K562 (cell line): Measurements from ENCODE around the gene IRS1.
A peak's percentile ranks its signal among the peaks of the same experiment; 100 is the strongest.

Experiments
- EP300 ChIP-seq: IDR thresholded peaks from 2 replicates; pipeline ENCODE4 v1.6.1; 2012; ENCODE audit warnings: low read length, improper control_type of control experiment
- TBP ChIP-seq: optimal IDR thresholded peaks from 2 replicates; pipeline ENCODE3; 2011; ENCODE audit warnings: low read depth, low read length, improper control_type of control experiment
- ZBTB7A ChIP-seq: IDR thresholded peaks from 2 replicates; pipeline ENCODE4 v1.6.1; 2011; ENCODE audit warnings: low read depth, mild to moderate bottlenecking, low read length, moderate library complexity, borderline replicate concordance; ENCODE audit not compliant: control insufficient read depth
- ZNF124 ChIP-seq: sonication (generic); formaldehyde crosslinking; IDR thresholded peaks from 2 replicates; pipeline ENCODE4 v1.8.1; 2022; ENCODE audit warnings: missing genetic modification reagents
- TF ChIP-seq, protein P1 (sequence below): fragments of 250-450 bp; sonication (Bioruptor Pico); IDR thresholded peaks from 2 replicates; pipeline ENCODE4 v1.5.0; 2021
- TF ChIP-seq, protein P2 (sequence below): fragments of 450-650 bp; IDR thresholded peaks from 2 replicates; pipeline ENCODE4 v1.6.1; 2016; ENCODE audit warnings: low read depth, mild to moderate bottlenecking, moderate library complexity

DNA sequence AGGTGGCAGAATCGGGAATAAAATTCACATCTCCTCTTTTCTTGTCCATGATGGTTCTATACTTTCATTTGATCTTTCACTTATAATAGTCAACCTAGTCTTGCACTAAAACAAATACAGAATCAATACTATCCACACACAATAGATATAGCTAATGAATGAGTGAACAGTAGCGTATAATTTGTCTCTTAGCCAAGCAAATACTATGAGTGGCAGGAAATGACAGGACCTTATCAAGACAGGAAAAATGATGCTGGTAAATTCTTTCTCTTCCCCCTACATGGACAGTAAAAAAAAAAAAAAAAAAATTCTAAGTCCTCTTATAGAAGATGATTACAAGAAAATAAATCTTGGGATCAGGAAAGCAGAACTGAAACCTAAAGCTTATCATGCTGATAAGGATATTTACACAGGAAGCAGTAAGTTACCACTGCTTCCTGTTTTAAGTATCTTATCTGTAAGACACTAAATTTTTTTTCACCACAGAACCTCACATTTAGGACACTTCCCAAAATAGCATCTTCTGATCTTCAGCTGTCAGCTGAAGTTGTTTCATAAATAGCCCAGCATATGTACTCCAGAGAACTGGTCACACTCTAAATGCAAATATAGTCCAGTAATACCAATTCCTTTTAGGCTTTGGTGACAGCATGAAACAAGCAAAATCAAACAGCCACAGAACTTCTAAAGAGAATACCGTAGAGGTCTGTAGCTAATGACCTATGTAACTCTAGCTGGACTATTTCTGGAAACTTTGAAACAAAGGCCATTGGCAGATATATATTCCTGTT is 27.0 kb downstream of the IRS1 start:
- TF ChIP-seq ZBTB7A (no peak), ZNF124 (CRISPR knock-in tag) (no peak), TBP (no peak), EP300 (peak; percentile 91)
- TF ChIP-seq, protein P1, sequence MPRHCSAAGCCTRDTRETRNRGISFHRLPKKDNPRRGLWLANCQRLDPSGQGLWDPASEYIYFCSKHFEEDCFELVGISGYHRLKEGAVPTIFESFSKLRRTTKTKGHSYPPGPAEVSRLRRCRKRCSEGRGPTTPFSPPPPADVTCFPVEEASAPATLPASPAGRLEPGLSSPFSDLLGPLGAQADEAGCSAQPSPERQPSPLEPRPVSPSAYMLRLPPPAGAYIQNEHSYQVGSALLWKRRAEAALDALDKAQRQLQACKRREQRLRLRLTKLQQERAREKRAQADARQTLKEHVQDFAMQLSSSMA (CRISPR knock-in tag): no peak
- TF ChIP-seq, protein P2, sequence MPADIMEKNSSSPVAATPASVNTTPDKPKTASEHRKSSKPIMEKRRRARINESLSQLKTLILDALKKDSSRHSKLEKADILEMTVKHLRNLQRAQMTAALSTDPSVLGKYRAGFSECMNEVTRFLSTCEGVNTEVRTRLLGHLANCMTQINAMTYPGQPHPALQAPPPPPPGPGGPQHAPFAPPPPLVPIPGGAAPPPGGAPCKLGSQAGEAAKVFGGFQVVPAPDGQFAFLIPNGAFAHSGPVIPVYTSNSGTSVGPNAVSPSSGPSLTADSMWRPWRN: peak; percentile 95
